Measurements from ENCODE around the gene FER1L5.

FER1L5 gene

DNA sequence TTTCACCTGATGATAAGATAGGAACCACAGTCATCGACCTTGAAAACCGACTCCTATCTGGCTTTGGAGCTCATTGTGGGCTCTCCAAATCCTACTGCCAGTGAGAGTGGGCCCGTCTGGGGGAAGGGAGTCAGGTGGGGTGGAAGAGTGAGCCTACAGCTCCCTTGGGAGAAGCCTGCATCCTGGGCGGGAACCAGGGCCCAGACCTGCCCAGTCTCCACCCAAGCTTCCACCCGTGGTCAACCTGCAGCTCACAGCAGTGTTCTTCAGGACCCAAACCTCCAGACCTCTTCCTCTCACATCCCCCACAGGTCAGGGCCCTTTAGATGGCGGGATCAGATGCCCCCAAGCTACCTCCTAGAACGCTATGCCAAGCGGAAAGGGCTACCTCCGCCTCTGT is 57.1 kb downstream of the FER1L5 start:
- DNase-seq, result no peak

DNA sequence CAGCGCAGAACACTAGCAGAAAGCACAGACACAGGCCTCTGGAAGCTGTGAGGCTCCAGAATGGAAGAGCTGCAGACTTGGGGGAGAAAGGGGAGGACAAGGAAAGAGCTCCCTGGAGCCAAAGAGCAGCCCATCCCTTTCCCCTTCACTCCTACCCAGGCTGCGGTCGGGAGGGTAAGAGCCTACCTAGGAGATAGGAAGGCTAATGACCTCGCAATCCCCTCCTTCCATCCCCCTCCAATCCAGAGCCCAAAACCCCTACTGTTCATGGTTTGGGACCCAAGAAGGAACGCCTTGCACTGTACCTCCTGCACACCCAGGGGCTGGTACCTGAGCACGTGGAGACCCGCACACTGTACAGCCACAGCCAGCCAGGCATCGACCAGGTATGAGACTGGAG is 57.5 kb downstream of the FER1L5 start:
- no peak for DNase-seq

DNA sequence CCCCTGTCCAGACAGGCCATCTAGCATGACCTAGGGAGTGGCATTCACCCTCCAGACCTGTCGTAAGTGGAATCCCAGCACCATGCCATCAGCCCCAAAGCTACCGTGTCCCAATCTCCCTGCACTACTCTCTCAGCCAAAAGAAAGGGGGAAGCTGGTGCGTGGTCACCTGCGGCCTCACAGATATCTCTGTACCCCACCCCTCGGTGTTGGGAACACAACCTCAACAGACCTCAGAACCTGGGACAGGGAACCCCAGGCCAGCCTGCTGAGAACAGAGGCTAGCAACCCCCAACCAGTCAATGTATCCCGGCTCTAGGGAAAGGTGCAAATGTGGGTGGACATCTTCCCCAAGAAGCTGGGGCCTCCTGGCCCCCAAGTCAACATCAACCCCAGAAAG is 59.1 kb downstream of the FER1L5 start:
- no peak for DNase-seq

DNA sequence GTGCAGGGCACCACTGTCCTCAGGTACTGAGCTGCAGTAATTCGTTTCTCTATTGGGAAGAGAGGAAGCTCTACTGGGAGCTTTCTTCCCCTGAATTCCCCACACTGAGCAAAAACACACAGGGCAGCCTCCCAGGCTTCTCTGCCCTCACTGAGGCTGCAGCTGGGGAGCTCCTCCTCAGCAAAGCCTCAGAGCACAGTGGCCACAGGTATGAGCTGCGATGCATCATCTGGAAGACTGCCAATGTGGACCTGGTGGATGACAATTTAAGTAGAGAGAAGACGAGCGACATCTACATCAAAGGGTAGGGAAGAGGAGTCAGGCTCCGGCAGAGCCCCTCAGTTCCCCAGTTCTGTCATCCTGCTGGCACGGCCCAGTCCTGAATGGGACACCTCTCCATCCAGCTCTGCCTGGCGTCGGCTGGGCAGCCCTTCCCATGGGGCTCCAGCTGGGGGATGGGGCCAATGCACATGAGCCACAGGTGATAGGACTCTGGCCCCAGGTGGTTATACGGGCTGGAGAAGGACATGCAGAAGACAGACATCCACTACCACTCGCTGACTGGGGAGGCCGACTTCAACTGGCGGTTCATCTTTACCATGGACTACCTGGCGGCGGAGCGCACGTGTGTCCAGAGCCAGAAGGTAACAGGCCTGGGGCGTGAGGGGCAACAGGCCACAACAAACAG is 59.7 kb downstream of the FER1L5 start:
- no peak for DNase-seq

DNA sequence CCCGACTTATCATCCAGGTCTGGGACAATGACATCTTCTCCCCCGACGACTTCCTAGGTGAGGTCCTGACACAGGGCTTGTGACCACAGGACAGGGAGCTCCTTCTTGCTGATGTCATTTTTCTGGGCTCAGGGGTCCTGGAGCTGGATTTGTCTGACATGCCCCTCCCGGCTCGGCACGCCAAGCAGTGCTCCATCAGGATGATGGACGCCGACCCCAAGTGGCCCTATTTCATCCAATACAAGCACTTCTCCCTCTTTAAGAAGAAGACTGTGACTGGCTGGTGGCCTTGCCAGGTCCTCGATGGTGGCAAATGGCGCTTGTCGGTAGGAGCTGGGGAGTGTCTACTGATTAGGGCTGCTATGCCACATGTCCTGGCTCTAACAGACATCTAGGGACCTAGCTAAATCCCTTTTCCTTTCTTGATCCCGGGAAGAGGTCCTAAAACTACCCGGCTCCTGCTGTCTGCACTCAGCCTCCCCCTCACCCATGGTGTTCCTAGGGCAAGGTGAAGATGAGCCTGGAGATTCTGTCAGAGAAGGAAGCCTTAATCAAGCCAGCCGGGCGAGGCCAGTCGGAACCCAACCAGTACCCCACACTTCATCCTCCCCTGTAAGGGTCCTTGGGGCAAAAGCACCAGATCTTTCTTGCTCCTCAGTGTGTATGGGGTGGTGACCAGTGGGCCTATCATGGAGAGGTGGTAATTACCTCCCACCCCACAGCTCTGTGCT is 60.6 kb downstream of the FER1L5 start:
- DNase-seq, result no peak

DNA sequence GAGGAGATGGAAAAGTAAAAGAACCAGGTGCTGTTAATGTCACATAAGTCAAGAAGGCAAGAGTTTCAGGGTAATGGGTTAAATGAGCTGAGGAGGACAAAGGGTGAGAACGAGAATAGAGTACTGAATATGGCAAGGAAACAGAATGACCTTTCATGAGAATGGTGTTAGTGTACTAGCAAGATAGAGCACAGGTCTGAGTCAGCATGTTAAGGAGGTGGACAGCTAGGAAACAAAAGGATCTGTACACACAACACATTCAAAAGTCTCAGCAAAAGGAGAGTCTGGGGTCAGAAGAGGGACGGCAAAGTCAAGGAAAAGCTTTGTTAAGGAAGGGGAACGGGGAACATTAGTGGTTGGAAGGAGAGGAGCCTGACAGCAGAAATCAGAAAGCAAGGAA is 68.4 kb downstream of the FER1L5 start:
- no peak for DNase-seq

DNA sequence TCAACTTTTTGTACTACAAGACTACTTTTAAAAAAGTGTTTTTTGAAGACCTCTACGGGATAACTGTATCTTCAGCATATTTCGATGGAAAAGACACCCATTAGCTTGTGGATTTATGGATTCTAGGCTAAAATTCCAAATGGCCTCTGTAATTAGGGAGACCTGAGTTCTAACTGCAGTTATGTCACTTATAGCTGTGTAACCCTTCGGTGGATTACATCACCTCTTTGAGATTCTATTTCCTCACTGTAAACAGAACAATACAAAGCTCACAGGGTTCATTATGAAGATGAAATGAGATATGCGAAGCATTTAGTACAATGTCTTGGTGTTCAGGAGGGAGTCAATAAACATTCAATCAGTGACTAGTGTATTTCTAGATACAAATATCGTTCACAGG is 73.1 kb downstream of the FER1L5 start:
- DNase-seq, result no peak

DNA sequence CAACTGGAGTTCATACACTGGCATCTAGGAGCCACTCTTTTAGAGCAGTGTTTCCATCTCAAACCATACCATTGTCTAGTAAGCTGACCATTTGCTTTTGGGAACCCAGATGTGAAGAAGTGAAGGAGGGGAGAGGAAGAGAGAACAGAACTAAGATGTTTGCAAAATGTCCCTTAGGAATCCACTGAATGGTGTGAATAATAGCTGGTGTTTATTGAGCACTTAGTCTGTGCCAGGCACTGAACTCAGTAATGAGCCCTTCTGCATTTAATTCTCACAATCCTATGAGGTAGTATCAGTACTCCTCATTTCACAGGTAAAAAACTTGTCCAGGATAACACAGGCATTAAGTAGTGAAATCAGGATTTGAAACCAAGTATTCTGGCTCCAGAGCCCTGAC is 73.8 kb downstream of the FER1L5 start:
- no peak for DNase-seq

DNA sequence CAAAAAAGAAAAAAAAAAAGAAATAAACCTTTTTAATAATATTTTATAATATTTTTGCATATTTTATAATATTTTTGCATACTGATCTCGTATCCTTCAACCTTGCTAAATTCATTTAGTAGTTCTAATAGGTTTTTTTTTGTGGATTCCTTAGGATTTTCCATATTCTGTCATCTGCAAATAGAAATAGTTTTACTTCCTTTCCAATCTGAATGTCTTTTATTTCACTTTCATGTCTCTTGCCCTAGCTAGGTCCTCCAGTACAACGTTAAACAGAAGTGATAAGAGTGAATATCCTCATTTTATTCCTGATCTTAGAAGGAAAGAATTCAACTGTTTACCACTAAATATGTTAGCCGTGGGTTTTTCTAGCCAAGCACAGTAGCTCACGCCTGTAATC is 83.6 kb downstream of the FER1L5 start:
- DNase-seq, result no peak

DNA sequence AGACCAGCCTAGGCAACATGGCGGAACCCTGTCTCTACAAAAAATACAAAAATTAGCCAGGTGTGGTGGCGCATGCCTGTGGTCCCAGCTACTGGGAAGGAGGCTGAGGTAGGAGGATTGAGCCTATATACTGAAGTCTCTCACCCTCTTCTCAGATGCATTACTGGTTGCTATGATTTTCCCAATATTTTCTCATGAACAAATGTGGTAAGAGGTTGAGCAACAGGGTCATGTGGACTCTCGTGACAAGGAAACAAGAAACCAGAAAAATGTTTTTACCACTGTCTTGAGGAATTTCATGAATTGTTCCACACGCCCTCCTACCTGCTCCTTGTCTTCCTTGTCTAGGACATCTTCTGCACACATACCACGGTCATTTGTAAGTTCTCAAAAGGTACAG is 84.9 kb downstream of the FER1L5 start:
- DNase-seq, result no peak

DNA sequence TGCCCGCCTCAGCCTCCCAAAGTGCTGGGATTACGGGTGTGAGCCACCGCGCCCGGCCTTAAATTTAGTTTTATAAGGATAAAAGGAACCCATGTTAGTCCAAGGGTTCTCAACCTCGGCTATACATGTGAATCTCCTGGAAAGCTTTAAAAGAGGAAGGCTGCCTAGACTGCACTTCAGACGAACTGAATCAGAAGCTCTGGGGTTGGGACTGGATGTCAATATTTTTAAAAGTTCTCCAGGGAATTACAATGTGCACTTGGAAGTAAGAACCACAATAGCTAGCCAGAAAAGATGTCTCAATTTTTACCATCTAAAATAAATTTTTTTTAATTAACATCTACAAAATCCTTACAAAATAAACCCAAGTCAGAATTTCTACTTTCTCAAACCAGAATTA is 87.2 kb downstream of the FER1L5 start:
- no peak for DNase-seq

DNA sequence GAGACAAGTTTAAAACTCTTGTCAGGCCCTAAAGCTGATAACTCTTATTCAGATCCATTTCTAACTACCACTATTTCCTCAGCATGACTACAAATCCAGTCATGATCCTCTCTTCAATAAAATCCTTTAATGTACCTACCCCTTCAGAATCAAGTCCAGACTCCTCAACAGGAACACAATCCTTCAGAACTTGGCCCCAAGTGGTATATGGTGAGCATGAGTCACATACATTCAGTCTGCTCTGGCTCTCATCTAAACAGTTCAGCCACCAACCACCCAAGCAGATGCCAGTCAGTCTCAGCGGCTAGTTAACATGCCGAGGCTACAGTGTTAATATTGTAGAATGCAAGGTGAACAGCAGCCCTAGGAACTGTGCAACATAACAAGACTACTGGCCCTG is 87.6 kb downstream of the FER1L5 start:
- DNase-seq, result no peak

DNA sequence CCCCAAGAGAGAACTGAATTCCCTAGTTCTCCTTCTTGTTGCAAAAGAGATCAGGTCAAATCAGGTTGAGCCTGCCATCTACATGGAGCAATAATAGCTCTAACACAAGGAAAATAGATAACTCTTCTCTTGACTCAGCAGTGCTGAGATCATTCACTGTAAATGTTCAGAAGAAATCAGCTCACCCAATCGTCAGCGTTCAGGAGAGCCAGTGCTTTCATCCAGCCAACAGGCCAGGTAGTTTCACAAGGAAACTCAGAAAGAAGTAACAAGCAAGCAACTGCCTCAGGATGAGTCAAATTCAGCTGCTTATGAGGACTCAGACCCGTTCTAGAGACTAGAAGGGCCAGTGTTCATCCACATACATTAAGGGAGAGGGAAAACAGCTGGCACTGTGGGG is 91.4 kb downstream of the FER1L5 start:
- no peak for DNase-seq

DNA sequence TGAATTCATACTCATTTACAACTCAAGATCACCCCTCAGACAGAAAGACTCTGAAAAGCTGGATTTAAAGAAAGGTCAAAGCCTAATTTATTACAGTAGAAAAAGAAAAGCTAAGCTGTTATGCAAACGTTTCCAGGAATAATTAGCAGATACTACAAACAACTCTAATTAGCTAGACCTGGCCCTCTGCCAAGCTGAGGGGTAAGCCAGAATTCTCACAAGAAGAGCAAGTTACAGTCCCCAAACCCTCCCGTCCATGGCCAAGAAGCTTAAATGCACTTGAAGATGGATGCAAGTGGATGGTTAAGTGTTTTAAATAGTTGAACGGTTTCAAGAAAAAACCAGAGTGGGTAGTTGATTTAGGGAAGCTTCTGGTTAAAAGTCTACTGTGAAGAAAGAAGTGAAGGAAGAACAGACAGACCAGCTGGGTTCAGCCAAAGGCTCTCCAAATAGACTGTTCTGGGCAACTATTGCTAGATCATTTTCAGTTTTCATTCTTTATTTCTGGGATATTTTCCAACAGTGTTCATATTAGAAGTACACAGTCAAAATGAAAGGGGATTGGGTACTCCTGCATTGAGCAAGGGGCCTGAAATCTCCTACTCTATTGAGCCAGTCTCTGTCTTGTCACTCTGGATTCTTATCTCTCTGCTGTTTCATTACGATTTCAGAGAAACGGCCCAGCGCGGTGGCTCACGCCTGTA is 92.5 kb downstream of the FER1L5 start:
- DNase-seq, result no peak

DNA sequence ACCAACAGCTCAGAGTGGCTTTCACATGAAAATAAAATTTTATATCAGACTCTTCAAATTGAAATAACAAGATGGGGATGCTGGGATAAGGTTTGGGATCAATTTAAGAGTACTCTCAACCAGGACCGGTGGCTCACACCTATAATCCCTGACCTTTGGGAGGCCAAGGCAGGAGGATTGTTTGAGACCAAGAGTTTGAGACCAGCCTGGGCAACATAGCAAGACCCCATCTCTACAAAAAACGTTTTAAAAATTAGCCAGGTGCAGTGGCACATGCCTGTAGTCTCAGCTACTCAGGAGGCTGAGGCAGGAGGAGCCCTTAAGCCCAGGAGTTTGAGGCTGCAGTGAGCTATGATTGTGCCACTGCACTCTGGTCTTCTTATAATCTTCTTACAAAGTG is 94.7 kb downstream of the FER1L5 start:
- no peak for DNase-seq

DNA sequence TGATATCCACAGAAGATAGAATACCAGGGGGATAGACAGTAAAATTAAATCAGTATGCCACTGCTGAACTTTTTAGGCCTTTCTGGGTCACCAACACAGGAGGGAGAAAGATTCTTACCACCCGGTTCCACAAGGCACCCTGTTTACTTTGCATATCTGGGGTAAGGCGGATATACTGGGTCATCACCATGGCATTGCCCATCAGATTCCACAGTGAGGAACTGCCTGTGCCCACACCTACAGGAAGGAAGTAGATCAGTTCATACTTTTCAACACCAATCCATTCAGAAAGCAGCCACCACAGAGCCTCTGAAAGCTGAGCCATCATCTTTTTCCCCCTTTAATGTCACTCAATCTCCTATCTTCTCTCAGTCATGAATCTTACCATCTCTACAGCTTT is 95.3 kb downstream of the FER1L5 start:
- no peak for DNase-seq

DNA sequence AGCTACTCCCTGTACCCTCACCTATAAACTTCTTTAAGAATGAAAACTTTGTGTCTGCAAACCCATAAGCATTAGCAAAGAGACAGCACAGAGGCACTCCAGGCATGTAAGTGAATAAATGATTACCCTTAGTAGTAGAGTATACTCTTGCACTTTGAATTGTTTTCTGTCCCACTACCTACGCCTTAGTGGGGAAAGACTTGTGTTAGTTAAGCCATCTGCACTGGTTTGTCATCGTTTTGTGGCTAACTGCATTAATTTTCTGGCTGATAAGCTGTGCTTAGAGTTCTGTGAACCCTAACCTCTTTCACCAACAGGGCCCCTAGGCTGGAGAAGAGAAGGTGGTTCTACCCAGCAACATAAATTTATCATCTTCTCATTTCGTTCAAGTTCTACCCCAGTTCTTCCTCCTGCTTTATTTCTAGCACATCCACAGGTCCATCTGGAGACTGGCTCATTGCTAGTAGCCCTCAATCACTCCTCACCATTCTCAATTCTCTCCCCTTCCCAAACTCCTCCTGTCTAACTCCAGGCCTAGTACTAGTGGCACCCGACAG is 96.6 kb downstream of the FER1L5 start:
- DNase-seq, result no peak

DNA sequence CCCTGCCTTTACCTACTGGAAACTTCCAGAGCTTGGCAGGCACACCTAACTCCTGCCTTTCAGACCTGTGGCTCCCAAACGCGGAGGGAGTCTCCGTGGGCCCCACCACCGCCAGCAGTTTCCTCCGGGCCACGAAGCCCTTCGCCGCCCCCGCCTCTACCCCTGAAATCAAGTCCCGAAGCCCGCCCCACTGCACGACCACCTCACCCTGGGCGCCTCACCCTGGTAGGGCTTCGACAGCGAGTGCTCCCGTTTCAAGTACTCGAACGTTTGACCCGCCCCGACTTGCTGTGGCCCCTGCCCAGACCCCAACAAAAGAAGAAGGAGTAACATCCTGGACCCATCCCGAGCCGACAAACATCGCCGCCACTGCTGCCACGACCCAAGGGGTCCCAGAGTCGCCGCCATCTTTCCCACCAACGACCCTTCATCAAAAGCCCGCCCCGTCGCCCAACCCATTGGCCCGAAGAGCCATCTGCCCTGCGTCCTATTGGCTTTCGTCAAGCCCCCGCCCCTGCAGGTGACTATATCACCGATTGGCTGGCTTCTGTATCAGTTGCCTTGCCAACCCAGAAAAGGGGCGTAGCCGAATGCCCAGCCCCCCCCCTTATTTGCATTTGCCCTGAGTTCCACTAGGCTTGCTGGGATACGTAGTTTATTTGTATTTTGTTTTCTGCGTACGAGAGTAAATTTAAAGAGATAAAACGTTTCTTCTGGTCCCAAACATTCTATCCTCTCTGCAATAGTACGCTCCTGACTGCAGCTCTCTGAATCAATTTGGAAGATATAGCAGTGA is 97.3 kb downstream of the FER1L5 start, which contains the start of gene LMAN2L:
Gene LMAN2L, minus strand, starts transcription at position 432 of the 796 bp plus-strand sequence. Its CDS starts 24 bp downstream, at position 408.
- DNase-seq, result peak; percentile 78

DNA sequence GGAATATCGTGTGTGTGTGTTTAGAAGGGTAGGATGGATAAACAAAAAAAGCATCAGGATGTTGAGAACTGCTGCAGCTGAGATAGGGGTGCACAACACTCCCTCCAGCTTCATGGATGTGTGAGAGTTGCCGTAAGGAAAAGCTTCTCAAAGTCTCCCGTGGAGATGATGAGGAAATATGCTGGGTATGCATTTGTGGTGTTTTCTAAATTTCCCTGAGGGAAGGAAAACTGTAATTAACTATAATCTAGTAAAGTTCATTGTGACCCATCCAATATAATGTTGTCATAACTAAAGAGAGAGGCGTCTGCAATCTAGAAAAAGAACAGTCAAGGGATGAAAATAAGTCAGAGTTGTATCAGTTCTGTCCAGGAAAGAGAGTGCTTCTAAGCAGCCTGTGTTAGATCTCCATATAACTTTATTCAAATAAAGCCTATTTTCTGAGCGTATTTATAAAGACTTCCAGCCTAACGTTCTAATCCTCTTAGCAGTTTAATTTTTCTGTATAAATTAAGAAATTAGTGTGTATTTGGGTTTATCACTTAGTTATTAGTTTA is 104.6 kb downstream of the FER1L5 start:
- no peak for DNase-seq

DNA sequence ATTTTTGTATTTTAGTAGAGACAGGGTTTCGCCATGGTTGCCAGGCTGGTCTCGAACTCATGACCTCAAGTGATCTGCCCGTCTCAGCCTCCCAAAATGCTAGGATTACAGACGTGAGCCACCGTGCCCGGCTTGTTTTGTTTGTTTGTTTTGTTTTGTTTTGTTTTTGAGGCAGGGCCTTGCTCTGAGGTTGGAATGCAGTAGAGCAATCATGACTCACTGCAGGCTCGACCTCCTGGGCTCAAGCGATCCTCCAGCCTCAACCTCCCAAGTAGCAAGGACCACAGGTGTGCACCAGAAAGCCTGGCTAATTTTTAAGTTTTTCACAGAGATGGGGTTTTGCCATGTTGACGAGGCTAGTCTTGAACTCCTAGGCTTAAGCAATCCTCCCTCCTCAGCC is 109.2 kb downstream of the FER1L5 start:
- no peak for DNase-seq

DNA sequence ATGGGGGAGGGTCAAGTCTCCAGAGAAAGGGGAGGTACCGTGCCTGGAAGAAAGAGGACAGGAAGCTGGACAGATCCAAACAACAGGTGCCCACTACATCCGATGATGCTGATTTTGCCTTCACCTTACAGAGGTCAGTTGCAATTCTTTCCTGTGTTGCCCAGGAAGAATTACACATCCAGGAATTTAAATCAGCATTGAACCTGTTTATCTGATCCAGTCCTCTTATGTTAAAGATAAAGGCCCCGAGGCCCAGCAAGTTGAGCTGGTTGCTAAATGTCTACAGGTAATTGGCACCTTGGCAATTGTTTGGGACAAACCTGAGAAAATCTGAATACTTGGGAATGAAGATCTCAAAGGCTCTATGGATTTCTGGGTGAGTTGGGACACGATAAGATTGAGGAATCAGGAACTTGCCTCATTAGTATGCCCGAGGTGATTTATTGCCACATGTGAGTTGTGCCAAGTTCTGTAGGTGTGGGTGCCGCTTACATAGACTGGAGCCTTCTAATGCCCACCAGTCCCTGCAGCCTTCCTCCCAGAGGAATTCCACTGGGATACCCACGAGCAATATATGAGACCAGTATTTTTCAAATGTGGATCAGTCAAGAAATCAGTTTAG is 111.2 kb downstream of the FER1L5 start:
- DNase-seq, result no peak

DNA sequence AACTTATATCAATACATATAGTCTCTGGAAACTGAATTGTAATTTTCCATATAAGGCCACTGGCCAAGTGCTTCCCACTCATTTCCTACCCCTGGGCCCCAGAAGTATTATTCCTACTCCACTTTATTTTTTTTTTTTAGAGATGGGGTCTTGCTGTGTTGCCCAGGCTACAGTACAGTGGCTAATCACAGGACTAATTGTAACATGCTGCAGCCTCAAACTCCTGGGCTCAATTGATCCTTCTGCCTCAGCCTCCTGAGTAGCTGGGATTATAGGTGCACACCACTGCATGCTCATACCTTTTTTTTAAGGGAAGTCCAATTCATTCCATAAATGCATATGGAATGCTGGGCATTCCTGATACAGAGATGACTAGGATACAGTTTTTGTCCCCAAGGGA is 111.8 kb downstream of the FER1L5 start:
- no peak for DNase-seq
